ENCODE results near the gene TBCA. TPM values are rescaled to one million over a fixed set of nuclear protein-coding genes. Genes with fewer than 3 reads are reported as not detected.

TBCA gene
- total RNA-seq, 1 experiment from 2014 or later = 327 TPM

DNA sequence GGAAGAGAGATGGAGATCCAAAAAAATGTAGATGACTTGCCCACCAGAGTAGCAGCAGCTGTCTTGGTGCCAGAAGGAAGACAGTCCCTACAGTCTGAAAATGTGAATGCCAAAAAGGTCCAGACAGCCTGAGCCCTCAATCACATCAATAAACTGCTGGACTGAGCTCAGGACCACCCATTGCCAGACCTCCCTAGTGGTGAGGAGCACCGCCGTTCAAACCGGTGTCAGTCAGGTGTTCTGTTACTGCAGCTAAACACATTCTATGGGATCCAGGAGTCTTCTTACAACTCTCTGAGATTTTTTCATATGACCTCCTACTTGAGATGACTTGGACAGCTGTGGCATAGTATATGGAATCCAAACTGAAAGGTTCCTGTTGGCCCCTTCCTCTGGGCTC, 105.6 kb downstream of the TBCA start:
- POLR2A ChIA-PET = no interaction called here
- Mint-ChIP-seq H3K36me3 (0 out of 2 replicates have a peak, but pooled peaks cover 3% of the 10 kb centered on the region), H3K4me3 (no peak overlapping the region), H3K27me3 (ENCODE audit: low read depth) (no peaks in the 10 kb centered on the region; the same call in none of the 2 replicates), H3K9me3 (peaks cover 15% of the 10 kb centered on the region), H3K4me1 (no peaks in the 10 kb centered on the region), H3K27ac (no peak overlapping the region)
- TF ChIP-seq, protein P1, sequence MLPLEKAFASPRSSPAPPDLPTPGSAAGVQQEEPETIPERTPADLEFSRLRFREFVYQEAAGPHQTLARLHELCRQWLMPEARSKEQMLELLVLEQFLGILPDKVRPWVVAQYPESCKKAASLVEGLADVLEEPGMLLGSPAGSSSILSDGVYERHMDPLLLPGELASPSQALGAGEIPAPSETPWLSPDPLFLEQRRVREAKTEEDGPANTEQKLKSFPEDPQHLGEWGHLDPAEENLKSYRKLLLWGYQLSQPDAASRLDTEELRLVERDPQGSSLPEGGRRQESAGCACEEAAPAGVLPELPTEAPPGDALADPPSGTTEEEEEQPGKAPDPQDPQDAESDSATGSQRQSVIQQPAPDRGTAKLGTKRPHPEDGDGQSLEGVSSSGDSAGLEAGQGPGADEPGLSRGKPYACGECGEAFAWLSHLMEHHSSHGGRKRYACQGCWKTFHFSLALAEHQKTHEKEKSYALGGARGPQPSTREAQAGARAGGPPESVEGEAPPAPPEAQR (CRISPR knock-in tag; IDR thresholded peaks at IDR 0.05) = no peak
- no peak for TF ChIP-seq NR3C1 (CRISPR knock-in tag; conservative IDR thresholded peaks at IDR 0.05; ENCODE audit: low read depth)
- no peak for TF ChIP-seq ELF4 (CRISPR knock-in tag; IDR thresholded peaks at IDR 0.05; ENCODE audit: low read depth)
- TF ChIP-seq SMAD4 (CRISPR knock-in tag; IDR thresholded peaks at IDR 0.05) = no peak
- TF ChIP-seq FOXP1 (CRISPR knock-in tag; IDR thresholded peaks at IDR 0.05; ENCODE audit: borderline replicate concordance) = no peak
- TF ChIP-seq, protein P2, sequence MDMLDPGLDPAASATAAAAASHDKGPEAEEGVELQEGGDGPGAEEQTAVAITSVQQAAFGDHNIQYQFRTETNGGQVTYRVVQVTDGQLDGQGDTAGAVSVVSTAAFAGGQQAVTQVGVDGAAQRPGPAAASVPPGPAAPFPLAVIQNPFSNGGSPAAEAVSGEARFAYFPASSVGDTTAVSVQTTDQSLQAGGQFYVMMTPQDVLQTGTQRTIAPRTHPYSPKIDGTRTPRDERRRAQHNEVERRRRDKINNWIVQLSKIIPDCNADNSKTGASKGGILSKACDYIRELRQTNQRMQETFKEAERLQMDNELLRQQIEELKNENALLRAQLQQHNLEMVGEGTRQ (CRISPR knock-in tag; IDR thresholded peaks at IDR 0.05) = no peak
- TF ChIP-seq, protein P3, sequence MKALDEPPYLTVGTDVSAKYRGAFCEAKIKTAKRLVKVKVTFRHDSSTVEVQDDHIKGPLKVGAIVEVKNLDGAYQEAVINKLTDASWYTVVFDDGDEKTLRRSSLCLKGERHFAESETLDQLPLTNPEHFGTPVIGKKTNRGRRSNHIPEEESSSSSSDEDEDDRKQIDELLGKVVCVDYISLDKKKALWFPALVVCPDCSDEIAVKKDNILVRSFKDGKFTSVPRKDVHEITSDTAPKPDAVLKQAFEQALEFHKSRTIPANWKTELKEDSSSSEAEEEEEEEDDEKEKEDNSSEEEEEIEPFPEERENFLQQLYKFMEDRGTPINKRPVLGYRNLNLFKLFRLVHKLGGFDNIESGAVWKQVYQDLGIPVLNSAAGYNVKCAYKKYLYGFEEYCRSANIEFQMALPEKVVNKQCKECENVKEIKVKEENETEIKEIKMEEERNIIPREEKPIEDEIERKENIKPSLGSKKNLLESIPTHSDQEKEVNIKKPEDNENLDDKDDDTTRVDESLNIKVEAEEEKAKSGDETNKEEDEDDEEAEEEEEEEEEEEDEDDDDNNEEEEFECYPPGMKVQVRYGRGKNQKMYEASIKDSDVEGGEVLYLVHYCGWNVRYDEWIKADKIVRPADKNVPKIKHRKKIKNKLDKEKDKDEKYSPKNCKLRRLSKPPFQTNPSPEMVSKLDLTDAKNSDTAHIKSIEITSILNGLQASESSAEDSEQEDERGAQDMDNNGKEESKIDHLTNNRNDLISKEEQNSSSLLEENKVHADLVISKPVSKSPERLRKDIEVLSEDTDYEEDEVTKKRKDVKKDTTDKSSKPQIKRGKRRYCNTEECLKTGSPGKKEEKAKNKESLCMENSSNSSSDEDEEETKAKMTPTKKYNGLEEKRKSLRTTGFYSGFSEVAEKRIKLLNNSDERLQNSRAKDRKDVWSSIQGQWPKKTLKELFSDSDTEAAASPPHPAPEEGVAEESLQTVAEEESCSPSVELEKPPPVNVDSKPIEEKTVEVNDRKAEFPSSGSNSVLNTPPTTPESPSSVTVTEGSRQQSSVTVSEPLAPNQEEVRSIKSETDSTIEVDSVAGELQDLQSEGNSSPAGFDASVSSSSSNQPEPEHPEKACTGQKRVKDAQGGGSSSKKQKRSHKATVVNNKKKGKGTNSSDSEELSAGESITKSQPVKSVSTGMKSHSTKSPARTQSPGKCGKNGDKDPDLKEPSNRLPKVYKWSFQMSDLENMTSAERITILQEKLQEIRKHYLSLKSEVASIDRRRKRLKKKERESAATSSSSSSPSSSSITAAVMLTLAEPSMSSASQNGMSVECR (CRISPR knock-in tag; IDR thresholded peaks at IDR 0.05; ENCODE audit: borderline replicate concordance) = no peak
- TF ChIP-seq TEAD4 (CRISPR knock-in tag; IDR thresholded peaks at IDR 0.05) = no peak
- TF ChIP-seq, protein P4, sequence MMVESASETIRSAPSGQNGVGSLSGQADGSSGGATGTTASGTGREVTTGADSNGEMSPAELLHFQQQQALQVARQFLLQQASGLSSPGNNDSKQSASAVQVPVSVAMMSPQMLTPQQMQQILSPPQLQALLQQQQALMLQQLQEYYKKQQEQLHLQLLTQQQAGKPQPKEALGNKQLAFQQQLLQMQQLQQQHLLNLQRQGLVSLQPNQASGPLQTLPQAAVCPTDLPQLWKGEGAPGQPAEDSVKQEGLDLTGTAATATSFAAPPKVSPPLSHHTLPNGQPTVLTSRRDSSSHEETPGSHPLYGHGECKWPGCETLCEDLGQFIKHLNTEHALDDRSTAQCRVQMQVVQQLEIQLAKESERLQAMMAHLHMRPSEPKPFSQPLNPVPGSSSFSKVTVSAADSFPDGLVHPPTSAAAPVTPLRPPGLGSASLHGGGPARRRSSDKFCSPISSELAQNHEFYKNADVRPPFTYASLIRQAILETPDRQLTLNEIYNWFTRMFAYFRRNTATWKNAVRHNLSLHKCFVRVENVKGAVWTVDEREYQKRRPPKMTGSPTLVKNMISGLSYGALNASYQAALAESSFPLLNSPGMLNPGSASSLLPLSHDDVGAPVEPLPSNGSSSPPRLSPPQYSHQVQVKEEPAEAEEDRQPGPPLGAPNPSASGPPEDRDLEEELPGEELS (CRISPR knock-in tag; IDR thresholded peaks at IDR 0.05) = no peak
- CTCF ChIA-PET = no interaction called here
- no peak for DNase-seq (ENCODE audit: low spot score)
- no peak for ATAC-seq

DNA sequence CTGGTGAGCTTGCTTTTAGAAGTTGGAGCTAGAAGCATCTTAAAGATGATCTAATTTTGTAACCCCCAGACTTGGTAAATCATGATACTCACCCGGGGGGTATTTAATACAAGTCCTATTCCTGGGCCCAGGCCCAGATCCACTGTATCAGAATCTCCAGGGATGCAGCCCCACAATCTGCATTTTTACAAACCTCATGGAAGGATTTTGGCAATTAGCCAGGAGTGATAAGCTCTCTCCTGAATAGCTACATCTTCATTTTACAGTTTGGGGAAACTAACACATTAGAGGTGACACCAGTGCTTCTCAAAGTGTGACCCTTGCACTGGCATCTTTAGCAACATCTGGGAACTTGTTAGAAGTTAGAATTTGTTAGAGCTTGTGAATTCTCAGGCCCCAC, 106.5 kb downstream of the TBCA start:
- H3K4me3 Mint-ChIP-seq = no peak overlapping the region
- CTCF ChIA-PET = no interaction called here
- TF ChIP-seq, protein P5, sequence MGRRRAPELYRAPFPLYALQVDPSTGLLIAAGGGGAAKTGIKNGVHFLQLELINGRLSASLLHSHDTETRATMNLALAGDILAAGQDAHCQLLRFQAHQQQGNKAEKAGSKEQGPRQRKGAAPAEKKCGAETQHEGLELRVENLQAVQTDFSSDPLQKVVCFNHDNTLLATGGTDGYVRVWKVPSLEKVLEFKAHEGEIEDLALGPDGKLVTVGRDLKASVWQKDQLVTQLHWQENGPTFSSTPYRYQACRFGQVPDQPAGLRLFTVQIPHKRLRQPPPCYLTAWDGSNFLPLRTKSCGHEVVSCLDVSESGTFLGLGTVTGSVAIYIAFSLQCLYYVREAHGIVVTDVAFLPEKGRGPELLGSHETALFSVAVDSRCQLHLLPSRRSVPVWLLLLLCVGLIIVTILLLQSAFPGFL (CRISPR knock-in tag; IDR thresholded peaks at IDR 0.05; ENCODE audit: borderline replicate concordance) = no peak
- TF ChIP-seq NR2C2 (CRISPR knock-in tag; IDR thresholded peaks at IDR 0.05) = no peak
- no peak overlapping the region for H3K27ac Mint-ChIP-seq
- DNase-seq (ENCODE audit: low spot score) (no peak), ATAC-seq (no peak)
- H3K4me1 Mint-ChIP-seq = no peaks in the 10 kb centered on the region
- no peaks in the 10 kb centered on the region for H3K36me3 Mint-ChIP-seq
- peaks cover 6% of the 10 kb centered on the region for H3K9me3 Mint-ChIP-seq
- H3K27me3 Mint-ChIP-seq (ENCODE audit: low read depth) = no peaks in the 10 kb centered on the region; the same call in 1 of the 2 replicates
- POLR2A ChIA-PET = no interaction called here

Data from WTC11 (cell line).